IPS-NIHi11 (cell line): ENCODE results near the gene TBL1Y.
"Not testable (repeated sequence)": the region's sequence is repeated elsewhere in the genome, so short reads cannot be mapped to it uniquely, and the experiment has no call there.

ENCODE experiments used
- DNase-seq: peaks from one replicate; pipeline ENCODE4 v3.0.0; 2012; ENCODE audit warnings: mixed read lengths, low spot score

The TBL1Y gene

DNA sequence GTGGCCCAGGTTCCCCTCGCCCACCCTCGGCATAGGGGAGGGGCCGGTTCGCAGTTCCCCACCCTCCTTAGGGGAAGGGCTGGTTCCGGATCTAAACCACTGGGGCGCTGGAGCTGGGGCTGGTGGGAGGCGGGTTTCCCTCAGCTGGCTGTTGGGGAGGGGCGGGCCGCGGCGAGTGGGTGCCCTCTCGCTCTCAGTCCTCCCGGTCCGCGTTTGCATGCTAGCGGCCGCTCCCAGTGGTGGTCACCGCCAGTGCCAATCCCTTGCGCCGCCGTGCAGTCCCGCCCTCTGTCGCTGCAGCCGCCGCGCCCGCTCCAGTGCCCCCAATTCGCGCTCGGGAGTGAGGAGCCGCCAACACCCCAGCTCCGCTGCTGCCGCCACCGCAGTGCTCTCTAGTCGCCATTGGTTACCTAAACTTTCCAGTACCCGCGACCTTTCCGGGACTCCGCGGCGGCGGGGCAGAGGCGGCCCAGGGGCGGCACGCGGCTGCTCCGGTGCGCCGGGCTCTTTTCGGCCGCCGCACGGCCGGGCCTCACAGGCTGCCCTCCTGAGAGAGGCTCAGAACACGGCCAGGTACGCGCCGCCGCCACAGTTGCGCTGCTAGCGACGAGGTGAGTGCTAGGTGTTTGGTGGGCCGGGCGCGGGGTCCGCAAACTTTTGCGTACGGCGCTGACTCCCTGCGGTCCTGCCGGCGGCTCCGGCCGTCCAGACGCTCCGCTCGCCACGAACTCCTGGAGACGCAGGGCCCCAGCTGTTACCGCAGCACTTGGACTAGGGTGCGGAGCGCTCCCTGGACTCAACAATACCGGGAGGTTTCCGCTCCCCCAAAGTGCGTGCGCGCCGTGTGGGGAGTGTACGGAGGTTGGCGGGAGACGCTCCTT, at the start of gene TBL1Y:
TSS of gene TBL1Y (plus strand) at position 326 of the 881 bp plus-strand sequence. CDS start 114,388 bp downstream, outside the sequence.
- DNase-seq: peak; percentile 41

DNA sequence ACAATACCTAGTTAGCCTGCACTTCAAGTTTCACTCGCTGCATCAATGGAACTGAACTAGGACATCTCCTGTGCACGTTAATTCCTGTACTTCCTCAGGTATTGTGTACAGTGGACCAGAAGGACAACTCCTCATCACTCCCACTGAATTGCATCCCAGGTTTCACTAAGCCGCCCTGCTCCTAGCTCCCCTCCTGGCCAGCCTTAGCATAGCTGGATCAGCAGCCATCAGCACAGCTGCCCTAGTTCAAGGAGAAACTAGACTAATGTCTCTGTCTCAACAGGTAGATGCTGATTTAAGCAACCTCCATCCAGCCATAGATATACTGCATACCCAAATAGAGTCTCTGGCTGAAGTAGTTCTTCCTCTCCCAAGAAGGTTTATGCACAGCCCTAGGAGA, 16.0 kb upstream of the TBL1Y start:
- DNase-seq: peak; percentile 5

- no peak for DNase-seq
Measured at GRCh38 chrY:6895236-6895635, 15.3 kb upstream of the TBL1Y start.

- DNase-seq: not testable (repeated sequence)
Measured at GRCh38 chrY:6902116-6902515, 8.4 kb upstream of the TBL1Y start.

GRCh38 chrY:6907591-6907990, 2.9 kb upstream of the TBL1Y start:
- DNase-seq: no peak

GRCh38 chrY:6908021-6908420, 2.5 kb upstream of the TBL1Y start:
- DNase-seq: not testable (repeated sequence)

DNA sequence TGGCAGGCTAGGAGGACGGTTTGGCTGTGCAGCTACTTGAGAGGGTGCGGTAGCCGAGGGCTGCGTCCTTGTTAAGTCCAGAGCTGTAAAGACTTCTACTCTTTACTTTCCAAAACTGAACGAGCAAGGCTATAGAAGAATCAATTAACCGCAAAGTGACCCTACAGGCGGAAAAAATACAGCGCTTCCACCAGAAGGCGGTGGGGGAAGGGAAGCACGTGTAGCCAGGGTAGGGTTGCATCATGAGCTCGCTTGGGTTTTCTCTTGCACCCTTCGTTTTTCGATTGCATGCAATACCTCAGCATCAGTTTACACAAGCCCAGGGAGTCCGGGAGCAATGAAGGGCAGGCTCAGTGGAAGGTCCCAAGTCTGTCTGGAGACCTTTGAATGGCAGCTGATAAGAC, 1.4 kb upstream of the TBL1Y start:
- DNase-seq: peak; percentile 12

GRCh38 chrY:6909856-6910255, 641 bp upstream of the TBL1Y start:
- DNase-seq: no peak

DNA sequence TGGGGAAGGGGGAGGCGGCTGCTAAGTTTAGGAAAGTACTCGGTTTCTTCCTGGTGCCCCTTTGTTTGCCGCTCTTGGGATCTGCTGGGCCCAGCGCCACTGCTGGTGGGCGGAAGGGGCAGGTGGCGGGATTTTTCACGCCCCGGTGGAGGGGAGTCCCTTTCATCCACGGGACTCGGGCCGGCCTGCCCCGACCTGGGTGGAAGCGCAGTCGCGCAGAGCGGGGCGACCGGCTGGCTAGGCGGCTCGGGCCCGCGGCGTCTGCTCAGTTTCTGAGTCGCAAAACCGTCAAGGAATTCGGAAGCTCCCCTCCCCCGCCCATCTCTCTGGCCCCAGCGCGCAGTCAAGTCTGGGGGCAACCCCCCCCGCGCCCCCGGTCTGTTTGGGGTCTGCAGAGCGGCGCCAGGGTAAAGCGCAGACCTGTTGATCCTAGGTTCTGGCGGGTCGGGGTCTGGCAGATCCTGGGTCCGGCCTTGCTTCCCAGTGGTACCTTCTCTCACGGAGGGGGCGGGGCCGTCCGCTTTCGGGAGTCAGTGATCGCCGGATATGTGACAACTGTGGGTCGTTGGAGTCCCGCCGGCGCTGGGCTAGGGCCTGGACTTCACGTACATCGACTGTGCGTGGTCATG, 870 bp downstream of the TBL1Y start, which contains the start of gene AMELY:
TSS of gene AMELY (minus strand) at position 500 of the 629 bp plus-strand sequence. CDS start 39,144 bp downstream, outside the sequence.
- peak; percentile 31 for DNase-seq

DNA sequence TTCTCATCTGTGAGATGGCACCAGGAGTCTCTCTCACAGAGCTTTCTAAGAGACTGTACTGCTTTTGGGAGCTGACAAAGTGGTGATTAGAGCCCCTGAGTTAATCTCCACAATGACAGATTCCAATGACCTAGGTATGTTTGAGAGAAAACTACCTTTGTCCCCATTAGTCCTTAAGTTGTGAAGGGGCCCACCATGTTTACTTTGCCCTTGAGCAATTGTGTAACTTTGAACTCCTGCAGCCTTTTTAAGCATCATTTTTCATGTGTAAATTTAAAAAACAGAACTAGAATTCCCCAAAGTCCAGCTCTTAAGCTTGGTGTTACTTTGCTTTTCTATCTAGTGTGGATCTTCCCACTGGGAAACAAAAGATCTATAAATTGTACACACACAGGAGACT, 2.9 kb downstream of the TBL1Y start:
- no peak for DNase-seq

- no peak for DNase-seq
Measured at GRCh38 chrY:6921061-6921460, 10.6 kb downstream of the TBL1Y start.

- DNase-seq: no peak
Measured at GRCh38 chrY:6928265-6928664, 17.8 kb downstream of the TBL1Y start.

GRCh38 chrY:6929237-6929636, 18.7 kb downstream of the TBL1Y start:
- DNase-seq: no peak

DNA sequence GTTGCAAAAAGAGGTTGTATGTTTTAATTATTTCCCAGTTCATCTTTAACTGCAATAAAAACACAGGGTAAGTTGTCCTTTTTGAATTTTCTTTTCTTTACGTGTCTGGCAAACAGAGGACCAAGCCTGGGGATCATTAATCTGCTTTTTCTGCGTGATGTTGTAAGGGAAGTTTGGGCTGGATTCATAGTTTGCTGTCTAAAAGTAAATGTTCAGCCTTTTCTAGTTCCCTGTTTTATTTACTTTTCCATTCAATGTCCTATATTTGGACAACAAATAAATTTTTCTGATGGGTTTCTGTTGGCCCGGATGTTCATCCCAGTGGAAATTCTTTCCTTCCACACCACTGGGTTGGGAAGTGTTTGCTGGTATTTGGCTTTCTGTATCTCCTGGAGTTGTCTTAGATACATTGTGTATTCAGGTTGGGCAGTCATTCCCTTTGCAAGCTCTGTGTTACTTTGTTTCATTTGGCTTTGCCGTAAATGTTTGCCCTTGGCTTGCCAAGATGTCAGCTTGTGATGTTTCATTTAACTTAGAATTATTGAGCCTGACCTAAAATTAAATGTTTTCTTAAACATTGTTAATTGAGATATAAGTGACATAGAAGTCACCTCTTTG, 21.4 kb downstream of the TBL1Y start:
- DNase-seq: no peak

- no peak for DNase-seq
Measured at GRCh38 chrY:6935497-6935896, 25.0 kb downstream of the TBL1Y start.

DNA sequence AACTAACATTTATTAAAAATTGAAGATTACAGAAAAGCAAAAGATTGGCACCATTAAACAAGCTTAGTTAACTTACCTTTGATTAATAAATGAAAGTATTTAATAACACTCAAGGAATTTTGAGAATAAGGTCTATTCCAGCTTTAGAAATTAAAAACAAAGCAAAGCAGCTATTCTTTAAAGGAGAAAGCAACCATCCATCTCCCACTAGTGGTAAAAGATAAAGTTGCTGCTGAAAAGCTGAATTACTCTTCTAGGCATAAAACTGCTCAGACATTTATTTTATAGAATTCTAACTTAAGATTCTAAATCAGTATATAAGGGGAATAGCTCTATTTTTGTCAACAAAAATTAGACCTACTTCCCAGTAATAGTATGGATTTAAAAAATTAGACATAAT, 37.2 kb downstream of the TBL1Y start:
- DNase-seq: no peak

- no peak for DNase-seq
Measured at GRCh38 chrY:6948378-6948777, 37.9 kb downstream of the TBL1Y start.

DNA sequence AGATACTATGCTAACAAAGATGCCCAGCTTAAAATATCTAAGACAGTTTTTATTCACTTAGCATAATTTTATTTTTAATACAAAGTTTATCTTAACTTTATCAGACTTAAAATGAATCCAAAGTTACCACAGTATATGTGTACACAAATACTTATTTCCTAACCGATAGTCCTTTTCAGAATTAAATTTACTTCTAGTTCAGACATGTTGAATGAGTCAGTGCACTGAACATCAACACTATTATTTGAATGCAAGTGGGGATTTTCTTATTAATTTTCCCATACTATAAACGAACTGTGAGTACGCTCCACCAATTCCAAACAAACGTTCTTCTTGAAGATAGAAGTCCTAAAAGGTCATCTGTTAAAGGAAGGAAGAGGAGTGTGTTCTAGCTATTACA, 39.5 kb downstream of the TBL1Y start:
- DNase-seq: no peak

DNA sequence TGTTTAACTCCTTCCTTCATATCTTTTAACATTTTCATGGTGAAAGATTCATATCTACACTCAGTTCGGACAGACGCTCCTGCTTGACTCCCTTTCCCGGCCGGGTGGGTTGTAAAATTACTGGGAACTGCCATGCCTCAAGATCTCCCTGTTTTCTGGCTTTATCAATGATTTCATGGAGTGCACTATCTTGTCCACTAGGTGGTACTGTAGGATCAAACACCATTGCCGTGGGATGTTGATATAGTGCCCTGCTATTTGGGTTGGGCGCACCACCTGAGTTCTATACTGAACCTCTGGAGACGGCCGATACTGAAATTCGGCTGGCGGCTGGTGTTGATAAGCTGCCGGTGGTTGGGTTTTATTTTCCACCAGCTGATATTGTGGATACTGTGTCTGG, 54.2 kb downstream of the TBL1Y start:
- DNase-seq: peak; percentile 8

DNA sequence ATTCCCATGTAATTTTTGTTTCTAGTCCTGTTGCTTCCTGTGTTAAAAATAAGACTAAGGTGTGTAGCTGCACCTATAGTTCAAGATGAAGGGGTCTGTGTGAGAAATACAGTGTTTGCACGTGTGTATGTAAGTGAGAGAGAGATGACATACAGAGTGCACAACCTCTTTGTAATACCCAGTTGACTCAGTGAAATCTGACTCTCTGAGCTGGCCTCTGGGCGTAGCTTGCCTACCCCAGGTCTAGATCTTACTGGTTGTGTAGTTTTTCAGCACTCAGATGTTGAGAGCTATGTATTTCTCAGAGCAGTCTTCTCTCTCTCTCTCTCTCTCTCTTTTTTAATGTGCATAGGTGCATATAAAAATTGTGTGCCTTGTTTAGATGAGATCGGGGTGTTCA, 56.0 kb downstream of the TBL1Y start:
- no peak for DNase-seq

GRCh38 chrY:6967736-6968135, 57.2 kb downstream of the TBL1Y start:
- DNase-seq: no peak

DNA sequence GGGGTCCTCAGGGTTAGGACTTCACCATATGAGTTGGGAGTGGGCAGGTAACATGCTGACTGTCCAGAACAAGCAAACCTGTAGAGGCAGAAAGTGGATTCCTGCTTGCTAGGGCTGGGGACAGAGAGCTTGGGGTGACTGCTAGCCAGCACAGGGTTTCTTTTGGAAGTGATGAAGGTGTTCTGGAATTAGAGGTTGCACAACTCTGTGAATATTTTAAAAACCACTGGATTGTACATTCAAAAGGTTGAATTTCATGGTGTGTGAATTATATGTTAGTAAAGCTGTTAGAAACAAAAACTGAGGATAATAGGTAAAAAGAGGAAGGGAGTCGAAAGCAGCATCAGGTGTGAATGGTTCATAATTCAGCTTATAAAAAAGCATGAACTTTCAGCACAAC, 57.7 kb downstream of the TBL1Y start:
- DNase-seq: no peak
